GM19468 (cell line): ENCODE measurements around the gene SEPHS1.
"Not testable (repeated sequence)": the region's sequence is repeated elsewhere in the genome, so short reads cannot be mapped to it uniquely, and the experiment has no call there.

ENCODE experiments used
- ATAC-seq: cut with Tn5 transposase; IDR thresholded peaks from one replicate; pipeline ENCODE4 v1.9.1; 2021; ENCODE audit warnings: mild to moderate bottlenecking, moderate library complexity, moderate number of reproducible peaks; ENCODE audit not compliant: unreplicated experiment; ENCODE audit errors: extremely low read depth

Gene SEPHS1

DNA sequence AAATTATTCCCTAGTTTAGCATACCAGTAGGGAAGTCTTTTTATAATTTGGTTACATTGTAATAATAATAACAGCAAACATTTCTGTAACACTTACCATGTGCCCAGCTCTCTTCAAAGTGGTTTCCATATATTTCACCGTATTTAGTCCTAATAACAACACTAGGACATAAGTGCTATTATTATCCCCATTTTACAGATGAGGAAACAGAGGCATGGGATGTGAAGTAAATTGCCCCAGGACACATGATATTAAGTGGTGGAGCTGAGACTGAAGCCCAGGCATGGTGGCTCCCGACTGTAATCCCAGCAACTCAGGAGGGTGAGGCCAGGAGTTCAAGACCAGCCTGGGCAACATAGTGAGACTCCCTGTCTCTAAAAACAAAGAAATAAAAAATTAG is 53.3 kb downstream of the SEPHS1 start:
- no peak for ATAC-seq

DNA sequence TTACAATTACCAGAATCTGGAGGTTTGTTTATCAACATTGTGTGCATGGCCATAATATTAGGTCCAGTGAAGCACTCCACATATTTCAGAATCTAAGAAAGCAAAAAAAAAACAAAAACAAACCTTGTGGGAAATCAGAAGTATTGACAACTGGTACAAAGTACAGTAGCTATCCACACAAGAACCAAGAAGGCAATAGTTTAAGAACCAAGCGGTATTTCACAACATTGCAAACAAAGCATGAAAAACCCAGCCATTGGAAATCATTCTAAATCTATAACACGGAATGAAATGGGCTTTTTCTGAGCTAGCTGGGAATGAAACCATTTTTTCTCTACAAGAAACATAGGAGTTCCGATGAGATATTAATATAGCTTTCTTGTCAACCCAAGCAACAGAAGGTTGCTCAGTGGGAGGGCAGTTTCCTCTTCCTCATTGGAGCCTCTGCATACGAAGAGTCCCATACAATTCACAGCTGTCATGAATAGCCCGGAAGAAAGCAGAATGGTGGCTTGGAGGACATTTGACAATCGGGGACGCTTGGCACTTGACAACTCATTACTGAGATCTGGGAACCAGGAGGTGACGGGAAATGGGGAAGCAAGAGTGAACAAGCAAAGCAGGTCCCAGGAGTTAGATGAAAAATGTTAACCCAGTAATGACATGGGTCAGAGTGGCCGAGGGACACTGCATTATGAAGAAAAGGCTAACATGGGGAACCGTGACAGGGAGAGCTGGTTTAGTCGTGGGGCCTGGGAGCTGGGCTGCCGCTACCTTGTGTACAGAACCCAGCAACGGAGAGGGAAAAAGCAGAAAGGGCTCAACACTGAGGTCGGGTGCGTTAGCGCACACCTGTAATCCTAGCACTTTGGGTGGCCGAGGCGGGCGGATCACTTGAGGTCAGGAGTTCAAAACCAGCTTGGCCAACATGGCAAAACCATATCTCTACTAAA is 56.0 kb downstream of the SEPHS1 start:
- no peak for ATAC-seq

DNA sequence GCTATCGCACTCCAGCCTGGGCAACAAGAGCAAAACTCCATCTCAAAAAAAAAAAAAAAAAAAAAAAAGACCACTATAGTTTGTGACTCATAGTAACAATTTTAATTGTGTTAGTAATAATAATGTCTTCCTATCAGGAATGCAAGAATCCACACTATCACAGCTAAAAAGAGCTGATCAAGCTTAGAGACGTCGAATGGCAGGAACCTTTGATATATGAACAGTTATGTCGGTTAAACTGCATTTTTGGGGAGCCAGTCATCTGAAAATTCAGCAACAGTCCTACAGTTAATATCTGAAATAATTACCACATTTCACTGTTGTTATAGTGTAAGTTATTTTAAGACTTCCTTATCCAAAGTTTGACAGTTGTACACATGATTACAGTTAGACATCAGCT is 57.0 kb downstream of the SEPHS1 start:
- ATAC-seq, result no peak

DNA sequence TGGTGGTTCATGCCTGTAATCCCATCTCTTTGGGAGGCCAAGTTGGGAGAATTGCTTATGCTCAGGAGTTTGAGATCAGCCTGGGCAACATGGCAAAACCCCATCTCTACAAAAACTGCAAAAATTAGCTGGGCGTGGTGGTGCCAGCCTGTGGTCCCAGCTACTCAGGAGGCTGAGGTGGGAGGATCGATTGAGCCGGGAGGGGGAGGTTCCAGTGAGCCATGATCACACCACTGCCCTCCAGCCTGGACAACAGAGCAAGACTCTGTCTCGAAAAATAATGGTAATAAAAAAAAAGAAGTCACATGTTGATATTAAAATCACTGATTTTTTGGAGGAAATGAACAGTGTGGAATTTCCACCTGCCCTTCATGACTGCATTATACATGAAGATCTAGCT is 64.0 kb downstream of the SEPHS1 start:
- no peak for ATAC-seq

DNA sequence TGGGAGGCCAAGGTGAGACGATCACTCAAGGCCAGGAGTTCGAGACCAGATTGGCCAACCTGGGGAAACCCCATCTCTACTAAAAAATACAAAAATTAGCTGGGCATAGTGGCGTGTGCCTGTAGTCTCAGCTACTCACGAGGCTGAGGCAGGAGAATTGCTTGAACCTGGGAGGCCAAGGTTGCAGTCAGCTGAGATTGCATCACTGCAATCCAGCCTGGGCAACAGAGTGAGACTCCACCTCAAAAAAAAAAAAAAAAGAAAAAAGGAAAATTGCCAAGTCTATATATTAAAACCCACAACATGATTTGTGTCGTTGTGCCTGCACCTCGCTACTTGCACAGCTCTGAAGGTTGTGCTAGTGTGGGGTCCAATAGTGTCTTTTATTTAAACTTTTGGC is 65.7 kb downstream of the SEPHS1 start:
- not testable (repeated sequence) for ATAC-seq

DNA sequence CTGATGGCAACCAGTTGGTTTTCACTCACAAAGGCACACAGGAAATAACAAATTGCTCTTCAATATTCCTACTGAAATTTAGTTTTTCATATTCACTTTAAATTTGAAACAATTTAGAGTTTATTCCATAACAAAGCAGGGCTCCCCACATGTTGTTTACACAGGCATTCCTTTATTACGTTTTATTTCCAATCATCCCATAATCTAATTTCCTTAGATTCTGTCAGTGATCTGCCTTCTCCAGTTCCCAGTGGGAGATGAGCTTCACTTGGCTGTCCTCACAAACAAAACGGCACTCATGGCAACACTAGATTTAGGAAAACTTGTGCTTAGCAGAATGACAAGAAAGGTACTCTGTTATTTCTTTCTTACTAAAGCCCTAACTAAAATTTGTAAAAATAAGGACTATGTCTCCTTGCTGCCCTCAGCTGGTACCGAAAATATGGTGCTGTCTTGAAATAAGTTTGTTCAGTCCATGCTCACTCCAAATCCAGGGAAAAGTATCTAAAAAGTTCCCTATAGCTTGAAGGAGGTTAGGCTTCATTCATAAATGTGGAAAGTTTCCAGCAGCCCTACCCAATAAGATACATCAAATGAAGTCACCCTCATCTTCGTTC is 71.2 kb downstream of the SEPHS1 start:
- ATAC-seq, result no peak

DNA sequence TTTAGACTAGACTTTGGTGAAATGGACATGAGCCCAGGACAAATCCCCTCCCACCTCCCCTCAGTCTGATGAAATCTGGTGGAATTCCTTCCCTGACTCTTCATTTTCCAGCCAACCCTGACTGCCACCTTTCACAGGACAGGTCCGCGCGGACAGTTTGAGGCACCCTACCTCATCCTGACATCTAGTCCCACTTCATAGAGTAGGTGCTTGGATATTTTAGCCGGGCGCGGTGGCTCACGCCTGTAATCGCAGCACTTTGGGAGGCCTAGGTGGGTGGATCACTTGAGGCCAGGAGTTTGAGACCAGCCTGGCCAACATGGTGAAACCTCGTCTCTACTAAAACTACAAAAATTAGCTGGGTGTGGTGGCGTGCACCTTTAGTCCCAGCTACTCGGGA is 71.9 kb downstream of the SEPHS1 start:
- ATAC-seq, result not testable (repeated sequence)

DNA sequence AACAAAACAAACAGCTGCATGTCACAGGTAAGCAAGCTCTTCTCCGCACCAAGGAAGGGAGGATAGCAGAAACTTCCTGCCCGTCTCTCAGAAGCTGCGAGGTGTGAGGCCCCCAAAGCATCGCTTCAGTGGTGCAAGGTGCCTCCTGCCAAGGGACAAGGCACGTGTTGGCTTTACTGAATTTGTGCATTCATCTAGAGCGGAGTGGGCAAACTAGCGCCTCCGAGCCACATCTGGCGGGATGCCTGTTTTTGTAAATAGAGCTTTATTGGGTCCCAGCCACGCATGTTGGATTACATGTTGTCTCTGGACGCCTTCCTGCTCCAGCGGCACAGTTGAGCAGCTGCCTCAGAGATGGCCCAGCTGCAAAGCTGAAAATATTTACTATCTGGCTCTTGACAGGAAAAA is 75.9 kb downstream of the SEPHS1 start:
- no peak for ATAC-seq

DNA sequence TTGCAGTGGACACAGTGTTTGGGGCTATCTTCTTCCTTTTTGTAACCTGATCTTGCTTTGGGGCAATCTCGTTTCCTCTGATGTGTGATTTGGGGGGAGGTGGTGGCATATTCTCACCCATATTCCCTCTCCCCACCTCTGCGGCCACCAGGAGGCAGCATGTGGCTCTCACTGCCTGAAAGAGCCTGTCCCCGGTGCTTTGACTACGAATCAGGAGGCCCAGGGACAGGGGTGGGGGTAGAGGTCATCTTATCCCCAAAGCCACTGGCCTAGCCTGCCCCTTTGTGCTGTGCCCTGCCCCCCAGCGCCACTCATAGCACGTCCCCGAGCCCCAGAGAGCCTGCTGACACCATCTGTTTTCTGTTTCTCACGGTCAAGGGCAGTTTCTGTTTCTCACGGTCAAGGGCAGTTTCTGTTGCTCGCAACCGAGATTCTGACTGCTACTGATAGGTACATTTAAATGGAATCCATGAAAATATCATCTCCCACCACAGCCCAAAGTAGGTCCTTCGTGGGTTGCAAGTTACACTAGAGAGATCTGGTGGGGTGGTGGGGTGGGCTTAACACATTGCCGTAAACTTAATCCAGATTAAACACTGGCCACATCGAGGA is 76.4 kb downstream of the SEPHS1 start:
- no peak for ATAC-seq

DNA sequence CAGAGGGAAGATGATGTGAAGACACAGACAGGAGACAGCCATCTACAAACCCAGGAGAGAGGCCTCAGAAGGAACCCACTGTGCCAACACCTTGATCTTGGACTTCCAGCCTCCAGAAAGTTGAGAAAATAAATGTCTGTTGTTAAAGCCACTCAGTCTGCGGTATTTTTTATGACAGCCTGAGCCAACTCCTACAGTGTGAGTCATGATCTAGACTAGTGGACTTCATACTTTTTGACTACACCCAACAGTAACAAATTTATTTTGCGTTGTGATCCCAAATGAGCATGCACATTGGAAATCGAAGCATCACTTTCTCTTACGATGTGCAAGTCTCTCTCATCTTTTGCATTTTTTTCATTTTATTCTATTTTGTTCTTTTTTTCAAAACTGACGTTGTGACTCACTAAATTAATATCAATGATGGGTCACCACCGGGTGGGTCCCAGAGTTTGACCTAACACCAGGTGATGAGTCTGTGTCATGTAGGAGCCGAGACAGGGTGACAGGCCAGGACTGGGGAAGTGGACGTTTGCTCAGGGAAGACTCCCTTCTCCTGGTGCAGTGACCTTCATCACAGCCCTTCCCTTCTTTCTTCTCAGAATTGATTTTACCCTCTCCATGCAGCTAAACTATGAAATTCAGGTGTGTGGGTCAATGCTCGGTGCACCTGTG is 77.1 kb downstream of the SEPHS1 start:
- ATAC-seq, result no peak

DNA sequence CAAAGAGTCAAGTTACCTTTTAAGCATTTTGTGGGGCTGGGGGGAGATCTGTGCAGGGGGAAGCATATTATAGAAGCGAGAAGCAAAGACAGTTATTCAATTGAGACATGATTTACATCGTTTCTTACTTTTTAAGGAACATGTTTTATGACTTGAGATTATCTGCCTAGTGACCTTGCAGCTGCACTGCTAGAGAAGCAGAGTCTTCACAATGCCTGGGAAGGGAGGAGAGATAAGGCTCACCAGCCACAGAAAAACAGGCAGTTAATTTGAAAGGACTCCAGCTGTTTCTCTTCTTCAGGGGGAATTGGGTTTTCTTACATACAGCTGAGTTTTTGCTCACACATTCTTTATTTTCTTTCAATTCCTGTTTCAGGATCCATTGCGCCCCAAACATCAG is 79.3 kb downstream of the SEPHS1 start:
- no peak for ATAC-seq

DNA sequence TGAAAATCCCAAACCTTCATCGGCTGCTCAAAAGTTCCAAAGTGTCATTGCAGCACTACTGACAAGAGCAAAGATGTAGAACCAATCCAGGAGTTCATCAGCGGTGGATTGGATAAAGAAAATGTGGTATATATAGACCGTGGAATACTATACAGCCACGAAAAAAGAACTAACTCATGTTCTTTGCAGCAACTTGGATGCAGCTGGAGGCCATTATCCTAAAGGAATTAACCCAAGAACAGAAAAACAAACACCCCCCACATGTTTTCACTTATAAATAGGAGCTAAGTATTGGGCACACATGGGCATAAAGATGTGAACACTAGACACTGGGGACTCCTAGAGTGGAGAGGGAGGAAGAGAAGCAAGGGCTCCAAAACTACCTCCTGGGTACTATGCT is 79.8 kb downstream of the SEPHS1 start:
- no peak for ATAC-seq
